GM12878 (cell line): ENCODE measurements around the gene KLHL3. TPM values are rescaled to one million over a fixed set of nuclear protein-coding genes. Genes with fewer than 3 reads are reported as not detected.

Experiments
- ATAC-seq: fragments of 200-7000 bp; cut with Tn5 transposase; 3 replicates; pipeline ENCODE4 v1.9.1; 2020; ENCODE audit warnings: mild to moderate bottlenecking, moderate library complexity
- BruUV-seq: library from RNA; stranded (reverse); fragments of 400-500 nt; replicated peaks from 2 replicates; lab custom pipeline; 2021; lab: Mats Ljungman, UMichigan
- CTCF ChIA-PET: fragments of 300-600 bp; sonication (Branson Sonifier 250); formaldehyde crosslinking; extraction: SDS; loops from one replicate; lab custom pipeline; 2021; ENCODE audit warnings: inconsistent platforms; lab: Yijun Ruan, JAX
- POLR2A ChIA-PET: fragments of 350-600 bp; formaldehyde crosslinking; extraction: SDS; loops from one replicate; lab custom pipeline; 2021; ENCODE audit warnings: inconsistent platforms; lab: Charles Lee
- RAD21 ChIA-PET: fragments of 300-600 bp; sonication (Branson Sonifier 250); formaldehyde crosslinking; loops from one replicate; lab custom pipeline; 2023; ENCODE audit warnings: antibody characterized with exemption; ENCODE audit not compliant: unreplicated experiment; lab: Charles Lee
- SMC1A ChIA-PET: fragments of 300-600 bp; sonication (Branson Sonifier 250); formaldehyde crosslinking; loops from one replicate; lab custom pipeline; 2023; ENCODE audit not compliant: unreplicated experiment, uncharacterized antibody; lab: Charles Lee
- DNase-seq: peaks from one replicate; pipeline ENCODE4 v3.0.0-alpha.2; 2011; ENCODE audit warnings: low read depth, low spot score
- FAIRE-seq: peaks from 3 replicates; lab custom pipeline; 2011; peaks lifted over from hg19 to GRCh38; lab: Jason Lieb, UNC
- H2AFZ ChIP-seq: 2 replicates; pipeline ENCODE4 v1.6.0; 2011; ENCODE audit warnings: low read depth, low read length, control low read depth; ENCODE audit not compliant: control insufficient read depth
- H3K27ac ChIP-seq: 2 replicates; pipeline ENCODE4 v1.5.1; 2011; ENCODE audit warnings: control low read depth; ENCODE audit not compliant: control insufficient read depth, insufficient read depth
- H3K27me3 ChIP-seq, 2 experiments: replicated peaks in 1 of 2; 2 replicates each; pipeline versions ENCODE4 v1.6.0 to v1.6.1; 2011; ENCODE audit warnings: low read length in 1 of 2; ENCODE audit not compliant: control insufficient read depth in 2 of 2, insufficient read depth in 2 of 2
- H3K36me3 ChIP-seq, 2 experiments: 2 replicates each; pipeline ENCODE4 v1.5.1; 2011; ENCODE audit warnings: low read length in 1 of 2; ENCODE audit not compliant: control insufficient read depth in 2 of 2, insufficient read depth in 2 of 2
- H3K4me1 ChIP-seq: 2 replicates; pipeline ENCODE4 v1.6.1; 2011; ENCODE audit warnings: mild to moderate bottlenecking, low read length, moderate library complexity, mixed read lengths; ENCODE audit not compliant: control insufficient read depth, insufficient read depth
- H3K4me2 ChIP-seq: 2 replicates; pipeline ENCODE4 v1.6.0; 2011; ENCODE audit warnings: control low read depth; ENCODE audit not compliant: control insufficient read depth, insufficient read depth
- H3K4me3 ChIP-seq: fragments of 200-600 bp; sonication (generic); 2 replicates; pipeline ENCODE4 v1.5.1; 2016
- H3K79me2 ChIP-seq: 2 replicates; pipeline ENCODE4 v1.6.0; 2011; ENCODE audit warnings: low read length; ENCODE audit not compliant: control insufficient read depth, insufficient read depth
- H3K9ac ChIP-seq: 2 replicates; pipeline ENCODE4 v1.8.0; 2011; ENCODE audit warnings: low read length, control low read depth, mixed read lengths; ENCODE audit not compliant: control insufficient read depth, insufficient read depth
- H3K9me3 ChIP-seq: replicated peaks from 3 replicates; pipeline ENCODE4 v1.5.1; 2011; ENCODE audit warnings: mild to moderate bottlenecking, low read length; ENCODE audit not compliant: control insufficient read depth, insufficient read depth
- H4K20me1 ChIP-seq: 2 replicates; pipeline ENCODE4 v1.6.0; 2011; ENCODE audit not compliant: control insufficient read depth, insufficient read depth
- ATF2 ChIP-seq: IDR thresholded peaks from 2 replicates; pipeline ENCODE4 v1.6.1; 2012; ENCODE audit warnings: low read length, inconsistent platforms
- CBFB ChIP-seq: IDR thresholded peaks from 2 replicates; pipeline ENCODE4 v1.6.1; 2016; ENCODE audit warnings: antibody characterized with exemption, low read depth
- CTCF ChIP-seq, 3 experiments: IDR thresholded peaks in 2 of 3; conservative IDR thresholded peaks in 1 of 3; 2 replicates each; pipeline ENCODE4 v1.5.1; 2011; ENCODE audit warnings: low read depth in 3 of 3, low read length in 3 of 3, mild to moderate bottlenecking in 3 of 3, control low read depth in 2 of 3, moderate library complexity in 2 of 3, inconsistent platforms in 1 of 3, mixed read lengths in 1 of 3; ENCODE audit not compliant: control insufficient read depth in 2 of 3, insufficient read depth in 1 of 3; ENCODE audit errors: extremely low read depth in 1 of 3
- IKZF1 ChIP-seq: fragments of 450-650 bp; conservative IDR thresholded peaks from 2 replicates; pipeline ENCODE4 v1.6.1; 2017; ENCODE audit warnings: antibody characterized with exemption, mild to moderate bottlenecking
- RAD21 ChIP-seq: IDR thresholded peaks from 2 replicates; pipeline ENCODE4 v1.6.1; 2011; ENCODE audit warnings: mild to moderate bottlenecking, low read depth, low read length, moderate library complexity; ENCODE audit not compliant: insufficient read depth
- SMC3 ChIP-seq: IDR thresholded peaks from 2 replicates; pipeline ENCODE4 v1.6.1; 2011; ENCODE audit warnings: low read length, improper control_type of control experiment, borderline replicate concordance
- YY1 ChIP-seq: IDR thresholded peaks from 2 replicates; pipeline ENCODE4 v1.6.1; 2011; ENCODE audit warnings: low read depth, mild to moderate bottlenecking, low read length
- WGBS: methylation state at CpG from one replicate; pipeline ENCODE4 v1.1.6; 2016; ENCODE audit warnings: low lambda C conversion rate; ENCODE audit not compliant: insufficient replicate concordance, insufficient coverage; ENCODE audit errors: missing lambda C conversion rate; 5-methylcytosine and 5-hydroxymethylcytosine counted together
- in situ Hi-C: fragments of 300-500 bp; cut with MboI; formaldehyde crosslinking; loops from 9 replicates; pipeline ENCODE4 v1.14.3; 2018; ENCODE audit warnings: mixed read lengths
- intact Hi-C: fragments of 100-400 bp; cut with micrococcal nuclease; formaldehyde crosslinking; loops from one replicate; pipeline ENCODE4 v1.14.2; 2022; ENCODE audit not compliant: unreplicated experiment
- polyA plus RNA-seq, 11 experiments: library from polyadenylated mRNA; depleted of rRNA in 4 of 11; unstranded in 6 of 11; stranded (reverse) in 5 of 11; fragments of >200 nt; fragmentation: Nextera tagmentation in 4 of 11; fragmentation: Illumina TruSeq in 1 of 11; extraction: Ambion mirVana in 4 of 11; extraction: Trizol in 1 of 11; gene quantifications; 1 replicate in 1 of 11; 2 replicates in 10 of 11; pipeline versions ENCODE4 v1.2.1 to v1.2.3, GENCODE V29; 2011 to 2016; ENCODE audit warnings: inconsistent platforms in 2 of 11, missing spikeins in 2 of 11, low read depth in 1 of 11
- total RNA-seq, 4 experiments: library from RNA; depleted of rRNA in 3 of 4; stranded (reverse); fragments of >200 nt in 3 of 4; fragmentation: Illumina TruSeq in 1 of 4; extraction: Trizol in 1 of 4; gene quantifications; 2 replicates each; pipeline versions ENCODE4 v1.2.1 to v1.2.3, GENCODE V29; 2013 to 2021
- TF ChIP-seq, protein P1 (sequence below): fragments of 450-650 bp; IDR thresholded peaks from 2 replicates; pipeline ENCODE4 v1.6.1; 2016; ENCODE audit warnings: mild to moderate bottlenecking

KLHL3 gene
- total and polyA plus RNA-seq, 10 of the 15 experiments (the other 5 are each of a cell fraction or from before 2014, with no cell fraction given) = 1.7 to 11.7 (median 5.6) TPM

- H3K27me3 ChIP-seq = no peaks in the 10 kb centered on the region
- ChIA-PET SMC1A (interaction anchor here (0.8 to 10.8 kb wide), 15 partner anchors 10 to 504 kb away, joined by 3 to 106 read pairs (median 4); partner anchors contain the start of gene KLHL3), CTCF (interaction anchor here (0.6 to 10.5 kb wide), 38 partner anchors 10 to 619 kb away, joined by 3 to 195 read pairs (median 4); partner anchors contain the start of gene KLHL3), POLR2A (interaction anchor here (1.1 kb wide), 1 partner anchor 113 kb away, joined by 8 read pairs; no protein-coding TSS in a partner anchor), RAD21 (interaction anchor here (0.6 to 7.5 kb wide), 13 partner anchors 9 to 309 kb away, joined by 3 to 101 read pairs (median 4); partner anchors contain the start of gene KLHL3)
- DNase-seq = peak; percentile 8
- no peaks in the 10 kb centered on the region for H3K79me2 ChIP-seq
- BruUV-seq = no TSS peak
- no peaks in the 10 kb centered on the region for H3K4me1 ChIP-seq
- H4K20me1 ChIP-seq = no peaks in the 10 kb centered on the region
- H3K27ac ChIP-seq = no peak overlapping the region
- ATAC-seq = peak; percentile 92
- intact Hi-C loops (loop anchor here (1.0 to 10.0 kb wide), 5 partner anchors 114 to 505 kb away; partner anchors contain the start of genes FAM13B and NME5), in situ Hi-C loops (loop anchor here (5.0 to 10.0 kb wide), 2 partner anchors 113 to 435 kb away; no protein-coding TSS in a partner anchor)
- no peaks in the 10 kb centered on the region; a peak in 1 of 4 replicates for H3K36me3 ChIP-seq
- no peak overlapping the region for H2AFZ ChIP-seq
- H3K4me3 ChIP-seq = no peak overlapping the region
- FAIRE-seq = peak; percentile 92
- no peak overlapping the region for H3K9ac ChIP-seq
- peak; percentile 76 for TF ChIP-seq SMC3
- no peak for TF ChIP-seq IKZF1
- peak; percentile 75 to 89 (median 86) for TF ChIP-seq CTCF (IDR thresholded peaks at IDR 0.05 in 2 of 3, conservative IDR thresholded peaks at IDR 0.05 in 1 of 3; ENCODE audit: control insufficient read depth in 2 of 3, extremely low read depth in 1 of 3, insufficient read depth in 1 of 3, low read depth in 3 of 3, low read length in 3 of 3)
- TF ChIP-seq, protein P1, sequence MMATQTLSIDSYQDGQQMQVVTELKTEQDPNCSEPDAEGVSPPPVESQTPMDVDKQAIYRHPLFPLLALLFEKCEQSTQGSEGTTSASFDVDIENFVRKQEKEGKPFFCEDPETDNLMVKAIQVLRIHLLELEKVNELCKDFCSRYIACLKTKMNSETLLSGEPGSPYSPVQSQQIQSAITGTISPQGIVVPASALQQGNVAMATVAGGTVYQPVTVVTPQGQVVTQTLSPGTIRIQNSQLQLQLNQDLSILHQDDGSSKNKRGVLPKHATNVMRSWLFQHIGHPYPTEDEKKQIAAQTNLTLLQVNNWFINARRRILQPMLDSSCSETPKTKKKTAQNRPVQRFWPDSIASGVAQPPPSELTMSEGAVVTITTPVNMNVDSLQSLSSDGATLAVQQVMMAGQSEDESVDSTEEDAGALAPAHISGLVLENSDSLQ = peak; percentile 36; the same call in 1 of the 2 replicates
- 0 out of 2 replicates have a peak, but pooled peaks have one; percentile 35 for TF ChIP-seq YY1
- peak; percentile 90 for TF ChIP-seq RAD21
- TF ChIP-seq CBFB = no peak
- no peak for TF ChIP-seq ATF2
- WGBS = 32% methylated on average over 4 of the region's 4 CpGs
- H3K9me3 ChIP-seq = no peaks in the 10 kb centered on the region
- no peak overlapping the region for H3K4me2 ChIP-seq
Measured at GRCh38 chr5:137629646-137630045, 106.2 kb downstream of the KLHL3 start.
